NCI-H146 treated with DMSO at 0.1 percent for 48 hours (cell line): Measurements from ENCODE around the gene FTCDNL1.

Experiments
- DNase-seq: peaks from one replicate; lab custom pipeline; 2025; ENCODE audit not compliant: unreplicated experiment; lab: John Stamatoyannopoulos, UW

The FTCDNL1 gene

DNA sequence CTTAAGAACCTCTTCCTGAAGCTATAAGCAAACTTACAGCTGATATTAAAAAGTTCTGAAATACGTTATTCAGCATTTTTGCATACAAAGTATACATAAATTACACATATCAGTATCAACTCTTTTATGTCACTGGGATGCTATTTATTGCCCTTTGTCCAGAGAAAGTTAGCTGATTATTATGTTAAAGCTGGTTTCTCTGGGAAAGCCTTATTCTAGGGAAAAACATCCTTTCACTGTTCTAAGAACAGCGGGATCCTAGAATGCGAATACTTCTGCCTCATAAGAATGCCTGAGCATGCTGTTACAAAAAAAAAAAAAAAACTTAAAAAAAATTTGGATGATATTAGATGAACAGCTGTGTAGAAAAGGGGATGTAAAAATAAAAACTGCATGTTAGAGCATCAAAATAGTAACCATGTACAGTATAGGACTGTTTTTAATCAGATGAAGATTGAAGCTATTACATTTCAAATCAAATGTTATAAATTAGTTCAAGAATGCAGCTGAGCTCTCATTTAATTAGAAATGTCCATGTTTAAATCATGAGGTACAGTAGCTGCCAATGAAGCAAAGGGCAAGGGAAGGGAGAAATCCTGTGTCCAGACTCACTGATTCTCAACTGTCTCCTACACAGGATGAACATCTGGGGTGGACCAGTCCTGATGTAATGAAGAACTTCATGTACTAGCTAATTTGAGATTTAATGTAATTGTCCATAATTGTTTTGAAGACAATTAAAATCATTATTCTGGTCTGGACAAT, 8.2 kb downstream of the FTCDNL1 start:
- DNase-seq: no peak

- no peak for DNase-seq
Measured at GRCh38 chr2:199841409-199841808, 9.6 kb downstream of the FTCDNL1 start.

DNA sequence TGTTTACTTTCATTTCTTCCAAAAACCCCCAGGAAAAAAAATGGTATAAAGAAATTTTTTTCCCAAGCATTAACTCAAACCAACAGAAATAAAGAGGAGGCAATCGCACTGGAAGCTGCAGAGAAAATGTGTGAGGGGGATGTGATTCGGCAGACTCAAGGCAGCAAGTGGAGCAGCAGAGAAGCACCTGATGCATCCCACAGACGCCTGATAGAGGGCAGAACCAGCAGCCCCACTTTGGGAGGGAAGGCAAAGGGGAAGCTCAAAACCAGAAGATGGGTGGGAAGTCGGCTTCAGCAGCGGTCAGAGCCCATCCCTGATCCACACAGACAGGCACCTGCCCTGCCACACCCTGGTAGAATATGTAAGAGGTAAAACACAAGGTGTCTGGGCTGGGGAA, 12.6 kb downstream of the FTCDNL1 start:
- DNase-seq: no peak

GRCh38 chr2:199836943-199837342, 14.0 kb downstream of the FTCDNL1 start:
- DNase-seq: no peak

- DNase-seq: no peak
Measured at GRCh38 chr2:199833525-199833924, 17.5 kb downstream of the FTCDNL1 start.

GRCh38 chr2:199830531-199830930, 20.5 kb downstream of the FTCDNL1 start:
- DNase-seq: no peak

GRCh38 chr2:199829628-199830027, 21.4 kb downstream of the FTCDNL1 start:
- no peak for DNase-seq

DNA sequence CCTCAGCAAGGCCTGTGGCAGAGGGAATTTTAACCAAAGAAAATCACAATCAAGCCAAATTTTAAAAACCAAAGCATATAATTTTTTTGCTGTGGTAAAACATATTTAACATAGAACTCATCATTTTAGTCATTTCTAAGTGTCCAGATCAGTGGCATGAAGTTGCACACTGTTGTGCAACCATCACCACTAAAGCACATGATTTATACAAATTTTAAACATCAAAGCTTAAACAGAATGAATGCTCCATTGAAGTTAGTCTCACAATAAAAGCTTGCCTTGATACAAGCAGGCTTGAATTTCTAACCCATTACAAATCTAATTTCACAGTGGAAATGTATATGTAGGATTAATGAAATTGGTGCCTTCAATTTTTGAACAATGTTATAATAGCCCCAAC, 31.2 kb downstream of the FTCDNL1 start:
- DNase-seq: no peak

DNA sequence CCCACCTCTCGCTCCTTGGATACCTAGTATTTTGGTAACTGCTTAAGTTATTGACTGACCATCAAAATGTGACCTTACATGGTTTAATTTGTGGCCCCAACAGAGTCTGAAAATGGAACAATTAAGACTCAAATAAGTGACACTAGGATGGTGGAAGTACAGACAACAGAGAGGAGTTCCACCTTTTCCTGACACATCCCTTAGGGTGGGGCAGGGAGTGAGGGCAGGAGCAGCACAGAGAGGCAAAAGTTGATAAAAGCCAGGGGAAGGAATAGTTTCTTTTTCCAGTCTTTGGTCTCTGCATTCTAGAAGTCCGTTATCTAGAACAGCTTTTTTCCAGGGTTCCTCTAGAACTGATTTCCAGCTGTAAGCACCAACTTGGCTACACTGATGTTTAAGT, 32.2 kb downstream of the FTCDNL1 start:
- DNase-seq: no peak

DNA sequence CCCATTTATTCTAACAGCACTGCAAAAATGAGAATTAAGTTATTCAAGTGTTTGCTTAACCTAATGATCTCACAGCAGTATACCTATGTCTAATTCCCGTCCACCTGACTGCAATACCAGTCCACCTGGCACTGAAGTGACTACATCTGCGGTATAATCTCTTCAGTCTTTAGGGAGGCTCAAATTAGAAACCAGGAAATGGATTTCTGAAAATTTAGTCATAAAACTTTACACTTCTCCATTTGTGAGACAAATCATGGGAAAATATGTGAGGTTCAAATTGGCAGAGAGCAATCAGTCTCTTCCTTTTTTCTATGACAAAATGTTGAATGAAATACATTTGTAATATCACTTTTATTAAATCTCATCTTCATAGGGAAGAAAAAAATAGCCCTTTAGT, 33.0 kb downstream of the FTCDNL1 start:
- peak; percentile 30 for DNase-seq

DNA sequence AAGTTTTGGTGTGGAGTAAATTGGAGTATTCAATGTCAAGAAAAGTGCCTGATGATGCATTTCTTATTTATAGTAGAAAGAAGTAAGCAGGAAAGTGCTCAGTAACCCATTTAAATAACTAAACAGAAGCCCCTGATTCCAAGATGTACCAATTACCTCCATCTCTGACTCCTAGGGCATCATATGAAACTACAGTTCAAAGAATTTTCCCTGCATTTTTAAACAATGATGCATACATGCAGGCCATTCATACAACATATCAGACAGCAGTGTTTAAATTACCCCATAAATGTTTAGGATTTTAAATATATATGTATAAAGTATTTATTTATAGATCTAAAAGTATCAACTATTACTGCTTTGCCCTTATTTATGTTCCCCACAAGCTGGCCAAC, 36.2 kb downstream of the FTCDNL1 start:
- no peak for DNase-seq

DNA sequence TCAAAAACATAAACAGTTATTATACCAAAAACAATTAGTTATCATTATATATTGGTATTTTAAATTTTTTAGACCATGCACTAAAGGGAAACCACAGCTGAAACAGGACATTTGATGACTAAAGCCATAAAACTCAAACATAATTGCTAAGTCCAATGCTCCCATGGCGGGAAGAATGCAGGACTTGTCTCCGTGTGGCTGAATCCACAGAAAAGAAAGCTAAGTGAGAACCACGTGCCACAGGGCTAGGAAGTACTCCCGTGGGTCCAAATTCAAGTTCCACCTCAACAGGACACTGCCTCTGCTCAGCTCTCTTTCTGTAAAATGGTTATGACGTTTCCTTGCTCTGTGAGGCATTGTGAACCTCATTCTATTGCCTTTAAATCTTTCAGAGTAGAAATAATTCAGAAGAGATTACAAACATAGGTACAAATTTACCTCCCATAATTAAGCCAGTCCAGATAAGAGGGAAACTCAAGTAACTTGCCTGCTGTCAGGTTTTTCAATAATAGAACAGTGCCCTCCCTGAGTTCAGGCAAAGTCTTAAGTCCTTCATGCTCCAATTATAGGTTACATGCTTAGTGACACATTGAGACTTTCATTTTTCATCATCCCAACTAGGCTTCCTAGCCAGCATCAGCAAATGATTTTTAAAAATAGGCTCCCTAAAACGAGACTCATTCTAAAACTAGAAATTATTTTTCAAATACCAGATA, 36.7 kb downstream of the FTCDNL1 start:
- no peak for DNase-seq

DNA sequence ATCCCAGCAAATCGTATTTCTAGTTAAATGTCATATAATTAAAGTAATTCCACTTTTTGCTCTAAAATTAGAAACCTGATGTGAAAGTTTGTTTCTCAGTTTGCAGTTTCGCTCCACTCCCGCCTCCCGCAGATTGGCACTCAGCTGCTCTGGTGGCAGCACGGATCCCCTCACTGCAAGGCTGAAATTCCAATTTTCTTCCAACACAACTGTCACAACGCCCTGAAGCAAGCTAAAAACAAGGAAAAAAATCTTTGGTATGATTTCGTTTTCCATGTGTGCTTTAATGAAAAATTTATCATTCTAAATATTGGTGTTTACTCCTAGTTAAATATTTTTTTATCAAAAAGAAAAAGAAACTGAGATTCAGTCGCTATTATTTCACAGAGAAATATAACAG, 38.5 kb downstream of the FTCDNL1 start:
- no peak for DNase-seq

DNA sequence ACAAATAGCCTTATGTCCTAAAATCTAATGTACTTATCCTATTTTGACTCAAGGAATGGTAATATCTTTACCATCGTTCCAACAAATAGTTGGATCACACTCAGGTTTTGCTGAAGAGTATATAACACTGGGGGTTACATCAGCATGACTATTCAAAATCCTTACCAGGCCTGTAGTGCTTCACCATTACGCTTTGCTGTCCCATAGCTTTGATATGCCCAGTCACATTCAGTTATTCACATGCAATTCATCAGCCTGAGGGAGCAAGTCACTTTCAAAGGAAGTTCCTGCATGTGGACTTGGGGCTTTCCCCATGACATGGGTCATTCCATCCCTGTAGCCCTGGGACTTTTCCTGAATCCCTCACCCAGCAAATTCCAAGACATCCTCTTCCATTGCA, 39.6 kb downstream of the FTCDNL1 start:
- DNase-seq: no peak

- DNase-seq: no peak
Measured at GRCh38 chr2:199810422-199811171, 40.4 kb downstream of the FTCDNL1 start.

DNA sequence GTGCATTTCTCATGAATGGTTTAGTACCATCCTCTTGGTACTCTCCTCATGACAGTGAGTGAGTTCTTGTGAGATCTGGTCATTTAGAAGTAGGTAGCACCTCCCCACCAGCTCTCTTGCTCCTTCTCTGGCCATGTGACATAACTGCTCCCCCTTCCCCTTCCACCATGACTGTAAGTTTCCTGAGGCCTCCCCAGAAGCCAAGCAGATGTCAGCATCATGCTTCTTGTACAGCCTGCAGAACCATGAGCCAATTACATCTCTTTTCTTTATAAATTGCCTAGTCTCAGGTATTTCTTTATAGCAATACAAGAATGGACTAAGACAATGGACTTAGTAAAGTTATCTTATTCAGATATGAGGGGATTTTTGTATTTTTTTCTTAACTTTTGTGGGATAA, 43.0 kb downstream of the FTCDNL1 start:
- no peak for DNase-seq

GRCh38 chr2:199806179-199806578, 44.8 kb downstream of the FTCDNL1 start:
- no peak for DNase-seq

- no peak for DNase-seq
Measured at GRCh38 chr2:199804831-199805230, 46.2 kb downstream of the FTCDNL1 start.

GRCh38 chr2:199798831-199799580, 52.0 kb downstream of the FTCDNL1 start:
- DNase-seq: no peak

- DNase-seq: no peak
Measured at GRCh38 chr2:199797431-199798403, 53.3 kb downstream of the FTCDNL1 start.
